Thyroid gland (tissue), 4 donors: Measurements from ENCODE around the gene SPECC1.
"Not testable (repeated sequence)": the region's sequence is repeated elsewhere in the genome, so short reads cannot be mapped to it uniquely, and the experiment has no call there.

Experiments
- POLR2A ChIP-seq, 2 donors: fragments of 450-650 bp; IDR thresholded peaks; one replicate each; pipeline ENCODE4 v1.6.1; 2017; ENCODE audit warnings: antibody characterized with exemption in 2 of 2, mild to moderate bottlenecking in 2 of 2, moderate library complexity in 1 of 2
- TF ChIP-seq, protein P1 (sequence below), 6 experiments: fragments of 200-600 bp in 3 of 6; fragments of 450-650 bp in 3 of 6; sonication (generic) in 3 of 6; IDR thresholded peaks; one replicate each; pipeline ENCODE4 v1.5.1; 2016 to 2019; ENCODE audit warnings: antibody characterized with exemption in 6 of 6, mild to moderate bottlenecking in 2 of 6, inconsistent platforms in 1 of 6, moderate library complexity in 1 of 6

DNA sequence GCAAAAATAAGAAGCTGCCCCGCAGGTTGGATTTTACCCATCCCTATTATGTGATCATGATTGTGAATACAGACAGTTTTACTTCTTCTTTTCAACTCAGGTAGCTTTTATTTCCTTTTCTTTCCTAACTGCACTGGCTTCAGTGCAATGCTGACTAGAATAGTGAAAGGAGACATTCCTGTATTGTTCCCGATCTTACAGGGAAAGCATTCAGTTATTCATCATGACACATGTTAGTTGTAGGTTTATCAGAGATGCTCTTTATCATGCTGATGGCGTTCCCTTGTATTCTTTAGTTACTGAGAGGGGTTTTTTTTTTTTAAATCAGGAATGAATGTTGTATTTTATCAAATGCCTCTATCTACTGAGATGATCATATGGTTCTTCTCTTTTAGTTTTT lies 343.4 kb downstream of the SPECC1 start:
- TF ChIP-seq, protein P1, sequence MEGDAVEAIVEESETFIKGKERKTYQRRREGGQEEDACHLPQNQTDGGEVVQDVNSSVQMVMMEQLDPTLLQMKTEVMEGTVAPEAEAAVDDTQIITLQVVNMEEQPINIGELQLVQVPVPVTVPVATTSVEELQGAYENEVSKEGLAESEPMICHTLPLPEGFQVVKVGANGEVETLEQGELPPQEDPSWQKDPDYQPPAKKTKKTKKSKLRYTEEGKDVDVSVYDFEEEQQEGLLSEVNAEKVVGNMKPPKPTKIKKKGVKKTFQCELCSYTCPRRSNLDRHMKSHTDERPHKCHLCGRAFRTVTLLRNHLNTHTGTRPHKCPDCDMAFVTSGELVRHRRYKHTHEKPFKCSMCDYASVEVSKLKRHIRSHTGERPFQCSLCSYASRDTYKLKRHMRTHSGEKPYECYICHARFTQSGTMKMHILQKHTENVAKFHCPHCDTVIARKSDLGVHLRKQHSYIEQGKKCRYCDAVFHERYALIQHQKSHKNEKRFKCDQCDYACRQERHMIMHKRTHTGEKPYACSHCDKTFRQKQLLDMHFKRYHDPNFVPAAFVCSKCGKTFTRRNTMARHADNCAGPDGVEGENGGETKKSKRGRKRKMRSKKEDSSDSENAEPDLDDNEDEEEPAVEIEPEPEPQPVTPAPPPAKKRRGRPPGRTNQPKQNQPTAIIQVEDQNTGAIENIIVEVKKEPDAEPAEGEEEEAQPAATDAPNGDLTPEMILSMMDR (IDR thresholded peaks at IDR 0.05), result not testable (repeated sequence)
- TF ChIP-seq POLR2A (IDR thresholded peaks at IDR 0.05), result not testable (repeated sequence)
